HK-2 (cell line): Measurements from ENCODE around the gene IFNL1.
"Not testable (repeated sequence)": the region's sequence is repeated elsewhere in the genome, so short reads cannot be mapped to it uniquely, and the experiment has no call there.

Experiments used
- DNase-seq: peaks from one replicate; pipeline ENCODE4 v3.0.0-alpha.2; 2018; ENCODE audit not compliant: unreplicated experiment

IFNL1 gene

GRCh38 chr19:39308531-39309304 is 12.5 kb downstream of the IFNL1 start:
- DNase-seq: no peak

- not testable (repeated sequence) for DNase-seq
Measured at GRCh38 chr19:39309305-39309670, 13.1 kb downstream of the IFNL1 start.

- DNase-seq: no peak
Measured at GRCh38 chr19:39310558-39311311, 14.5 kb downstream of the IFNL1 start.

- DNase-seq: no peak
Measured at GRCh38 chr19:39314016-39314728, 18.0 kb downstream of the IFNL1 start.

GRCh38 chr19:39315933-39316332 is 19.7 kb downstream of the IFNL1 start:
- DNase-seq: no peak

GRCh38 chr19:39316627-39317321 is 20.6 kb downstream of the IFNL1 start:
- DNase-seq: no peak

- DNase-seq: no peak
Measured at GRCh38 chr19:39317476-39317875, 21.3 kb downstream of the IFNL1 start.

GRCh38 chr19:39318071-39318470 is 21.9 kb downstream of the IFNL1 start:
- no peak for DNase-seq

- no peak for DNase-seq
Measured at GRCh38 chr19:39318690-39319089, 22.5 kb downstream of the IFNL1 start.

- no peak for DNase-seq
Measured at GRCh38 chr19:39319098-39319891, 23.1 kb downstream of the IFNL1 start.

- no peak for DNase-seq
Measured at GRCh38 chr19:39319892-39320248, 23.7 kb downstream of the IFNL1 start.

GRCh38 chr19:39321117-39321831 is 25.1 kb downstream of the IFNL1 start:
- no peak for DNase-seq

GRCh38 chr19:39321832-39322176 is 25.6 kb downstream of the IFNL1 start:
- DNase-seq: no peak

- DNase-seq: no peak
Measured at GRCh38 chr19:39324242-39324842, 28.1 kb downstream of the IFNL1 start.

GRCh38 chr19:39325778-39326665 is 29.8 kb downstream of the IFNL1 start:
- no peak for DNase-seq

GRCh38 chr19:39327363-39328045 is 31.3 kb downstream of the IFNL1 start:
- DNase-seq: no peak

GRCh38 chr19:39328046-39328705 is 32.0 kb downstream of the IFNL1 start:
- peak; percentile 87 for DNase-seq

- no peak for DNase-seq
Measured at GRCh38 chr19:39329948-39330347, 33.7 kb downstream of the IFNL1 start.
